Occipital lobe (tissue), 2 donors: Measurements from ENCODE around the gene ASTL. TPM values are rescaled to one million over a fixed set of nuclear protein-coding genes. Genes with fewer than 3 reads are reported as not detected.
"Not testable (repeated sequence)": the region's sequence is repeated elsewhere in the genome, so short reads cannot be mapped to it uniquely, and the experiment has no call there.

Experiments
- DNase-seq: peaks from one replicate; lab custom pipeline; 2025; lab: John Stamatoyannopoulos, UW
- total RNA-seq: library from RNA; depleted of rRNA; stranded (reverse); fragments of >200 nt; gene quantifications from one replicate; pipeline ENCODE4 v1.2.3, GENCODE V29; 2014

Gene ASTL
- not detected for total RNA-seq

DNA sequence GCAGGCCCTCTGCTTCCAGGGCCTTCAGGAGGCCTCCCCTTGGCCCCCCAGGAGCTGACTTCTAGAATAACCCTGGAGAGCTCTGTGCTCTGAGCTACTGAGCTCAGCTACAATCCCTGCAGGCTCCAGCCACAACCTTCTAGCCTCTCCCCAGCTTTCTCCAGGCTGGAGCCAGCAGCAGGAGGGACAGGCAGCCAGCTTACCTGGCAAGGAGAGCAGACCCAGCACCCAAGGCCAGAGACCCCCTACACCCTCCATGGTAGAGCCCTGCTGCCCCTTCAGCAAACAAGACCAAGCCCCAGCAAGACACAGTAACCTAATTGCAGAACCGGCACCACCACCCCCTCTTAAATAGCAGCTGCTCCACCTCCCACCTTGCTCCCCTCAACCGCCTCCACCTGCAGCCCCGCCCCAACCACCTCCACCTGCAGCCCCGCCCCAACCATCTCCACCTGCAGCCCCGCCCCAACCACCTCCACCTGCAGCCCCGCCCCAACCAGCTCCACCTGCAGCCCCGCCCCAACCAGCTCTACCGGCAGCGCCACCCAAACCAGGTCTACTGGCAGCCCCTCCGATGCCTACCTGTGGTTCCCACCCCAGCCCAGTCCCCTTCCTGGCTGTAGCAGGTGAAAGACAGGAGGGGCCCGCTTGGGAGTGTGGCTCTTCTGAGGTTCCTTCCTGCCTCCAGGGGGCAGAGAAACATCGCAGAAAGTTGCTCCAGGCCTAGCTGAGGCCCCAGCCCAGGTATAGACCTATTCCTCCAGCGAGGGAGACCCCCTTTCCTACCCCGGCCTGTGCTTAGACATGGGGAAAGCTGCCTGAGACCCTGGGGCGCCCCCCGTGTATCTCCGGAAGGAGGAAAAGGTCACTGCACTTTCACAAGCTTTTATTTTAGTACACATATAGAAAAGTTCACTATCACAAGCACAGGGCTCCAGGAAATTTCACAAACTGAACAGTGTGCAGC lies at the start of gene ASTL:
Gene ASTL (minus strand): TSS at position 324 of the 967 bp plus-strand sequence. CDS start 66 bp downstream, at position 258.
- no peak for DNase-seq

DNA sequence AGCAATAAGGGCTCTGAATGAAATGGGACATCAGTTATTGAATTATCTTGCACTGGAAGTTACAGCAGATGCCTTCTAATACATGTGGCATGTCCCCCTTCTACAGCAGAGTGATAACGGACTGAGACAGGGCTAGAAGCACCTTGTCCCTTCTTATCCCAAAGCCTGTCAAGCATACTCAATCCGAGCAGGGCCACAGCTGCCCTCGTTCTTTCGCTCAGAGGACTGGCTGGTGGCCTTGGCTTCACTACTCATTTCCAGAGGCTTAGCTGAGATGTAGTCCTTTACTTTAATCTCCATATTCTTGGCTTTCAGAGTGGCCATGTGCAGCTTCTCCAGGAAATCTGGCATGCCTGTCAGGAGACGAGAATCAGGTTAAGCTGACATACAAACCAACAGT lies 48.3 kb upstream of the ASTL start:
- no peak for DNase-seq

DNA sequence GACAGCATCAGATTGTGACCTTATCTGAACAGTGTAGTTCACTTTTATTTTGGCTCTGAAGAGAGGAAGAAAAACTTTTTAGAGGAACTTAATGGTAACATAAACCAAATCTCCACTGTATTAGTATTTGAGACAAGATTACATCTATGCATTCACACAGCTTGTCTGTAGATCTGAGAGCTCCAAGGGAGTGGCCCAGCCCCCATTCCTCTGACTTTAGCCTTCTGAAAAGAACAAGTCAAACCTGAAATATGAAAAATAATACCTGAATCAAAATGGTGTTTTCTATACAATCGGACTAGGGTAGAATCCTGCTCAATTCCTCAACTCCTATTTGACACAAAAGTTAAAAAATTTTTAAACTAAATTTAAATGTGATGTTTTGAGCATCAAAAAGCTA lies 47.2 kb upstream of the ASTL start:
- no peak for DNase-seq

DNA sequence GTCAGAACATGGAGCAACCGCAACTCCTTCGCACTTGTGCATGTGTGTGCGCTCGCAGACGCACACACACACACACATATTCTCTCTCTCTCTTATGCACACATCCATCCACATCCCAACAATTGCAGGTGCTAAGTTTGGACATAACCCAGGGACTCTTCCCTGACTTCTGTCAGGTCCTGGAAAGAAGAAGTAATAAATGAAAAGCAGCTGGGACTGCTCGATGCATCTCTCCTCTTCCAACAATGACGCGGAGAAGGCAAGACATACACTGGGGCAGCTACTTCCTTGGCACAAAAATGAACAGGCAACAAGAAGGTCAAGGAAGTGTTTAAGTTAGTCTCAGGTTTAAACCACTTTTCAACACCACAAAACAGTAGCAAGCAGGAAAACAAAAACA lies 46.7 kb upstream of the ASTL start:
- no peak for DNase-seq

DNA sequence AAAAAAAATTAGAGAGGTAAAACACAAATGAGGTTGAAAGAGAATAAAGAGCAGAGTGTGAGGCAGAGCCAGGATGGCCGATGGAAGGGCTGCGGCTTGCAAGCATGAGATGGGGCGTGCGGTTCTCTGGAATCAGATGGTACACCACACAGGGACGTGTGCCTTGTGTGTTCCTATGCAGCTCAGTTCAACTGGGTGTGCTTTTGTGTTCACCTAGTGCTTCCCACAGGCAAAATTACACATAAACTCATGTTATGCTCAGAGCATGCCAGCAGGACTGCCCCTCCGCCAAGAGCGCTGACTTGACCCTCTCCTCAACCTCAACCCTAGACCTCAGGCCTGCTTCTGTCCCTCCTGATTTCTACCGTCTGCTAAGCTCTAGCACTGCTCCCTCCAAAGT lies 45.9 kb upstream of the ASTL start:
- DNase-seq: no peak

DNA sequence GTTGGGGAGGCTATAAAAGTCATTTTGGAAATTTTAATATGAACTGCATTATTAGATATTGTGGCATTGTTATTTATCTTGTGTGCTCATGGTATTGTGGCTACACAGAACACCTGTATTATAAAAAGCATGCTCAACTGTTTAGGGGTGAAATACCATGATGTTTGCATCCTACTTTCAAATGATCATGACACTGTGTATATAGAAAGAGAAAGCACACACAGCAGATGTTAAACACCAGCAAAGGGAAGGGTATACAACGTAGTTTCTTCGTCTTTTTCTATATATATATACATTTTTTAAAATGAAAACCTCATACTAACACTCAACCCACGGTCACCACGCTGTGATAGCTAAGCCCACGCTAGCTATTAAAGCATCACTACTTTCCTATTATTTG lies 43.2 kb upstream of the ASTL start:
- no peak for DNase-seq

DNA sequence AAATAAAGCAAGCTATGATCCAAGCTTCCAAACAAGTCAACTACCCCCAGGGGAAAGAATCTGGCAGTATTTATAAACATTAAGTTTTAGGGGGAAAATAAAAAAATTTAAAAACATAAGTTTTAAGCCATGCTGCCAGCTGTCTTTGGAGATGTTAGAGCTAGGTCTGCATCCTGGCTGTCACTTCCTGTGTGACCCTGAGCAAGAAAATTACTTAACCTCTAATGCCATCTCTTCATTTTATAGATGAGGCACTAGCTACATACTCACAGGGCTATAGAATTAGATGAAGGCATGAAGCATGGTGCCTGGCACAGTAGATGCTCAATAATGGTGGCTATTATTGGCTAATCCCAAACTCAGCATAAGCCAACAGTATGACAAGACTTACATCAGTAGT lies 42.2 kb upstream of the ASTL start:
- no peak for DNase-seq

DNA sequence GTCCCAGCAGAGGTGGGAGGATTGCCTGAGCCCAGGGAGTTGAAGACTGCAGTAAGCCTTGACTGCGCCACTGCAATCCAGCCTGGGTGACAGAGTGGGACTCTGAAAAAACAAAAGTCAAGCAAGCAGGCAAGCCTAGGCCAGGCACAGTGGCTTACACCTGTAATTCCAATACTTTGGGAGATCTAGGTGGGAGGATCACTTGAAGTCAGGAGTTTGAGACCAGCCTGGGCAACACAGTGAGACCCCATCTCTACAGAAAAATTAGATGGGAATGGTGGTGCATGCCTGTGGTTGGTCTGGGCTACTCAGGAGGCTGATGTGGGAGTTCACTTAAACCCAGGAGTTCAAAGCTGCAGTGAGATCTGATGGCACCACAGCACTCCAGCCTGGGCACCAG lies 41.7 kb upstream of the ASTL start:
- no peak for DNase-seq

DNA sequence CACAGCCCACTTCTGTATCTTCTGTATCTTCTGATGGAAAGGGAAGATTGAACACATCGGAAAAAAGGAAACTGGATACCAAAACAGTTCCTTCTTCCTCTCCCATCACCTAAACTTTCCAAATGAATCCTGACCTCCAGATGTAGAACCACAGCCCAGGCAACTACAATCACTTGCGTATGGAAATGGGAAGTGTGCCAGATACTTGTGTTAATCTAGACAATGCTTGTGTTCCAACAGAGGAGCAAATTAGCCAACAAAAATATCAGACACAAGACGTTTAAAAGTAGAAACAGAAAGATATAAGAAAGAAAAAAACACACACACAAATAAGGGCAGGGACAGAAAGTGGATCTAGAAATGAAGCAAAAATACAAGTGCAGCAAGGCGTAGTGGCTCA lies 38.4 kb upstream of the ASTL start:
- no peak for DNase-seq

DNA sequence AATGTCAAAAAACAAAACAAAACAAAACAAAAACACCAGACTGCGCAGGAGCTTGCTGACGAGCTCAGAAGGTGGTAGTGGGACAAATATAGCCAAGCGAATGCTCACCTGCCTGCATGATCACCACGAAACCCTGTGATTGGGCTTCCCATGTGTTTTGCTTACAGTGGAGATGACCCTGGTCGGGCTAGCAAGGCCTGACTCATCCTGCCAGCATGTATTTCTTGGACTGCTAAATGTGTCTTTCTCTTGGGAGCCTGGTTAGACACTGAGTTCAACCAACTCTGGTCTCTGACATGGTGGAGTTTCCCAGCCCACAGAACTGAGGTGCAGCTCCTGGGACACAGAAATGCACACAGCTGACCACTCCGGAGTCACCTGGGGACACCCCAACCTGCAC lies 37.6 kb upstream of the ASTL start:
- DNase-seq: no peak

DNA sequence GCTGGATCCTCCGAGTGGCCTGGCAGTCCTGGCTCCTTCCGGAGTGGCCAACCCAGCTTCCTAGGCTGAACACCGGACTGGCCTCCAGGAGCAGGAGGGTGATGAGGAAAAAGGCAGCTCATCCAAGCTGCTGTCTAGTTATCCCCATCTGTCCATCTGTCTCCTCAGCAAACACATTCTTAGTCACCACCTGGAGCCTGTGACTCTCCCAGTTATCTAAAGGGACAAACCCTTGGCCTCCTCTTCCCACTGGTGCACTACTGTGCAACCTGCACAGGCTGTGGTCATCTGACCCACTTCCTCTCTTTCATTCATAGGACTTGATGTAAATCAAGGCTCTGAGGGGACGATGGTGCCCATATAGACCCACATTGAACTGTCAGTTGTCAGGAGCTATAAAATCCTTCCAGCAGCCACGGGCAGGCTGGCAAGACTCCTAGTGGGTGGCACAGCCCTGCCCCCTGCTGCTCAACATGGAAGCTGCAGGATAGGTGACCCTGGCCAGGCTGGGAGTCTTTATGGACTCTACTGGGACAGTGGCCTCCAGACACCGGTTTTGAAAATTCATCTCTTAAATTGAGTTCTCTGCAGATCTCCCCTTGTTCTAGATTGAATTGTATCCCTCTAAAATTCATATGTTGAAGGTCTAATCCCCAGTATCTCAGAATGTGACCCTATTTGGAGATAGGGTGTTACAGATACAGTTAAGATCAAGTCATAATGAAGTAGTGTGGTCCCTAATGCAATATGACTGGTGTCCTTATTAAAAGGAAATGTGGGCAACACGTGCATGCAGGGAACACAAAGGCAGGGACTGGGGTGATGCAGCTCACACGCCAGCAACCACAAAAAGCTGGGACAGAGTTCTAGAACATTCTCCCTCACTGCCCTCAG lies 36.2 kb upstream of the ASTL start:
- peak; percentile 54 for DNase-seq

DNA sequence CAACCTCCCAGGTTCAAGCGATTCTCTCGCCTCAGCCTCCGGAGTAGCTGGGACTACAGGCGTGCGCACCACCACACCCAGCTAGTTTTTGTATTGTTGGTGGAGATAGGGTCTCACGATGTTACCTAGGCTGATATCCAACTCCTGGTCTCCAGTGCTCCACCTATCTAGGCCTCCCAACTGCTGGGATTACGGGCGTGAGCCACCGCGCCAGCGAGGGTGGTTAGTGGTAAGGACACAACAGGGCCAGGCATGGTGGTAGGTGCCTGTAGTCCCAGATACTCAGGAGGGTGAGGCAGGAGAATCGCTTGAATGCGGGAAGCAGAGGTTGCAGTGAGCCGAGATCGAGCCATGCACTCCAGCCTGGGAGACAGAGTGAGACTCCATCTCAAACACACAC lies 33.5 kb upstream of the ASTL start:
- no peak for DNase-seq

DNA sequence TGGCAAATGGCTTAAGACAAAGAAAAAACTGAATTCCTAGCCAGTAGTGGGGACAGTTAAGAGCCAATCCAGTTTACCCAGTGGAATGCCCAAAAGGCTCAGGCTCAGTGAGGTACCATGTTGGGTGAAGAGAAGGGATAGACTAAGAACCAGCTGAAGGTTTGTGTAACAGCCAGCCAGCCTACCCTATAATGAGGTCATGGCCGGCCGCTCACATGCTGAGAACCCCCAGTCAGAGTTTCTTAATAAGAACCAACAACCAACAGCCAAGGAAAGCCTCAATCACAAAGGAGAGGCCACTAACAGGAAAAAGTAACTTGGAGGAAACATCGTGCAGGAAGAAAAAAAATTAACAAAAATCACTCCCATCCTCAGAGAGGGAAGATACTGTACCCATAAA lies 32.3 kb upstream of the ASTL start:
- DNase-seq: no peak

DNA sequence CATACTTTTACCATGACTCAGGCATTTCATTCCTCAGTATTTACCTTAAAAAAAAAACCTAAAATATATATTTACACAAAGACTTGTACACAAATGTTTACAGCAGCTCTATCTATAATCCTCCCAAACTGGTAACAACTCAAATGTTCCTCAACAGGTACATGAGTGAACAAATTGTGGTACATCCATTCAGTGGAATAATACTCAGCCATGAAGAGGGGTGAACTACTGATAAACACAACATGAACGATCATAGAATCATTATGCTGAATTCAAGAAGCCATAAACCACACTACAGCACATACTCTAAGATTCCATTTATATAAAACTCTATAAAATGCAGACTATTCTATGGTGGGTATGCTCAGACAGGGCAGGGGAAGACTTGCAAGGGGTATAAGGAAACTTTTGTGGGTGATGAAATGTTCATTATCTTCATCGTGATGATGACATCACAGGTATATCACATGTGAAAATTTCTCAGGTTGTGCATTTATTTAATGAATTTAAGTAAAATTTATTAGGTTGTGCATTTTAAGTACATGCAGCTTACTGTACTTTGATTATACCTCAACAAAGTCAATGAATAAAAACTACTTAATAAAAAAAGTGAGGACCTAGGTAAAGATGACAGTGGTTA lies 31.7 kb upstream of the ASTL start:
- no peak for DNase-seq

DNA sequence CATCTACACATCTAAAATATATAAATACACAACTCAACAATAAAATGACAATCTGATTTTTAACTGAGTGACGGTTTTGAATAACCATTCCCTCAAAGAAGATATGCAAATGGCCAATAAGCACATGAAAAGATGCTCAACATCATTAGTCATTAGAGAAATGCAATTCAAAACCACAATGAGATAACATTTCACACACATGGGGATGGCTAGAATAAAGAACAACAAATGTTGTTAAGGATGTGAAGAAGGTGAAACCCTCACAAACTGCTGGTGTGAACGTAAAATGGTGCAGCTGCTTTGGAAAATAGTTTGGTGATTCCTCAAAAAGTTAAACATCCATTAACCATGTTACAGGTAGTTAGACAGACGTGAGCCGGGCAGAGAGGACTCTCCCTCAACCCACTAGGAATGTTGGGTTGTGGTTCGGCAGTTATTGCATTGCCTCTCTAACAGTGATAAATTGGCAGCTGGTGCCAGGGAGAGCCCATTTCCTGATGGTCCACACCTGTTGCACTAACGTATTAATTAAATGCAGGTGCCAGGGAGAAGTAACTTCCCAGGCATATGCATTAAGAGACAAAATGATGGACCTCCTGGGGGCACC lies 29.2 kb upstream of the ASTL start:
- DNase-seq: no peak

DNA sequence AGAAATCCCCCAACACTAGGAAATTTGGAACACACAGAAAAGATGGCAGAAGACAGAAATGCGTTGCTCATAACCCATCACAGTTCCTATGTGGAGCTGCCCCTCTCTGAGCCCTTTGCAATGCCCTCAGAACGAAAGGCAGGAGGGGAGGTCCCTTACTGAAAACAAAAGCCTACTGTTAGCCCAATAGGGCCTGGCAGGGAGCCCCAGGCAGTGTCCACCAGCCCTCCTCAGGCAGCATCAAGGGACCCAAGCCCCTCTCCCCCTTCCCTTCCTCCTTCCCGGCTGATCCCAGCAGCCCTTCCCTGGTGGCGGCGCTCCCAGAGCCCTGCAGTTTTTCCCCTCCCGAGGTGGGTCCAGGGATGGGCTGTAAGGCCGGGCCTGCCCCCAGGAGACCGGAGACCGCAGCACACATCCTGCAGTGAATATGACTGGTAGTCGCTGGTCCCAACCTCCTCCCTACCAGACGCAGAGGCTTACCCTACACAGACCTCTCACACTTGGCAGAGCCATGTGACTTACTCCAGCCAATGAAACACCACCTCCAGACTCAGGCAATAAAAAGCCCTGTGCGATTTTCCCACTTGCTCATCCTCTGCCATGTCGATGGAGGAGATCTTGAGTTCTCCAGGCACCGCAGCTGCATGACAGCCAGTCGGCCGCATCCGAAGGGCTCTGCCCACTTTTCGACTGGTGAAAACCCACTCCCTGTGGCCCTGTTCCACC lies 26.3 kb upstream of the ASTL start:
- DNase-seq: no peak

DNA sequence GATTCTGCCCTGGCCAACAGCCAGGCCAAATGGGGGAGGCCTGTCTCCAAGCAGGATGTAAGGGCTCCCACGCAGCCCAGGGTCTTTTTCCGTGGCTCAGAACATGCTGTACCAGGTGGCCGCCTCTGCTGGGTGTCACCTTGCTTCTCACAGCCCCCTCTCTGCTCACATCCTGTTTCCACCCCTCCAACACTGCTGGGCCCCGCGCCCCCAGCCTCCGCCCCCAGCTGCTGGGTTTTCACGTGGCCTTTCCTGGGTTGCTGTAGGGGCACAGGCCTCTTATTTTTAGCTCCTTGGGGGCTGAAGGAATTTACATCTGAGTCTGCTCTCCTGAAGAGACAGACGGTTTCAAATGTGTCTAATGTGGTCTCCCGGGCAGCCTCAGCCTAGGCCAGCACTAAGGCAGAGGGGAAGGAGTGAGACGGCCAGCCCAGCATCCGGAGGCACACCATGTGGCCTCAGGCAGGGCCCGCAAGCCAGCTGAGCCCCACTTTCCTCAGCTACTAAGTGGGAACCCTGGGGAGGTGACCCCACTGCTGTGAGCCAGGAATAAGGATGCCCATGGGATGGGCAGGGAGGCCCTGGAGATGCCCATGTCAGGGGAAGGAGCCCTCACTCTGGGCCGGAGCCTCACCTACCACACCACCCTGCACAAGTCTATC lies 25.6 kb upstream of the ASTL start:
- DNase-seq: no peak

DNA sequence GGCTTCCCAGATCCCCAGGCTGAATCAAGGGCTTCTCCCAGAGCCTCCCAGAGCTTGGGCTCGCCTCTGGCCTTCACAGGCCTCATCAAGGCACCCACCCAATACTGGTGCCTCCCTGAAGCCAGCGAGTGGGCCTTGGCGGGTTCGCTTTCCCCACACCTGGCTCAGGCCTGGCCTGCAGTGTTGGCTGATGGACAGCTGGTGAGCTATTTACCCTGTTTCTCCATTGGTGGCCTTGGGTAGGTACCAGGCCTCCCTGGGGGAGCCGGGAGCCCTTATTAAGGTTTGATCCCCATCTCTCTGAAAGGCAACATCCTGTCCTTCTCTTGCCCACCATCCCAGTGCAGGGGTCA lies 25.1 kb upstream of the ASTL start:
- no peak for DNase-seq

DNA sequence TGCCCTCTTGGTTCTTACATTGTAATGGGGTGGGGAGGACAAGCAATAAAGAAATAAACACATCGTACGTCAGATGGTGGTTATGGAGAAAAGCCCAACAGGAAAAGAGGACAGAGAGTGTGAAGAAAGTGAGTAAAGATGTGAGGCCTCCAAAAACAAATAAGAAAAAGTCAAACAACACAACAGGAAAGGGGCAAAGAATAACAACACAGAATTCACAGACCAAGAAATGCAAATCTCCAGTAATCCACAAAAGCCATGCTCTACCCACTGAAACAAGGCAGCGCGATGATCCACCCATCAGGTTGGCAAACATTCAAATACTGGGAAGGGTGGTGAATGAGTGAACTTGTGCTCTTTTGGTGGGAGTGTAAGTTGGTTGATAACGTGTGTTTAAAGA lies 23.6 kb upstream of the ASTL start:
- no peak for DNase-seq

DNA sequence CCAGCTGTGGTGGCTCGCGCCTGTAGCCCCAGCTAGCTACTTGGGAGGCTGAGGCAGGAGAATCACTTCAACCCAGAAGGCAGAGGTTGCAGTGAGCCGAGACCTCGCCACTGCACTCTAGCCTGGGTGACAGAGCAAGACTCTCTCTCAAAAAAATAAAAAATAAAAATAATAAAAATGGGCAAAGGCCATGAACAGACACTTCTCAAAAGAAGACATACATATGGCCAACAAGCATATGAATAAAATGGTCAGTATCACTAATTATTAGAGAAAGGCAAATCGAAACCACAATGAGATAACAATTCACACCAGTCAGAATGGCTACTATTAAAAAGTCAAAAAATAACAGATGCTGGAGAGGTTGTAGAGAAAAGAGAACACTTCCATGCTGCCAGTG lies 22.1 kb upstream of the ASTL start:
- DNase-seq: not testable (repeated sequence)
